ENCODE results near the gene FMO5. TPM values are rescaled to one million over a fixed set of nuclear protein-coding genes. Genes with fewer than 3 reads are reported as not detected.
A peak's percentile ranks its signal among the peaks of the same experiment; 100 is the strongest.

FMO5 gene
- total and polyA plus RNA-seq, 2 of the 13 experiments (the other 11 are each of a cell fraction or from before 2014, with no cell fraction given): 48.2 to 149 TPM

DNA sequence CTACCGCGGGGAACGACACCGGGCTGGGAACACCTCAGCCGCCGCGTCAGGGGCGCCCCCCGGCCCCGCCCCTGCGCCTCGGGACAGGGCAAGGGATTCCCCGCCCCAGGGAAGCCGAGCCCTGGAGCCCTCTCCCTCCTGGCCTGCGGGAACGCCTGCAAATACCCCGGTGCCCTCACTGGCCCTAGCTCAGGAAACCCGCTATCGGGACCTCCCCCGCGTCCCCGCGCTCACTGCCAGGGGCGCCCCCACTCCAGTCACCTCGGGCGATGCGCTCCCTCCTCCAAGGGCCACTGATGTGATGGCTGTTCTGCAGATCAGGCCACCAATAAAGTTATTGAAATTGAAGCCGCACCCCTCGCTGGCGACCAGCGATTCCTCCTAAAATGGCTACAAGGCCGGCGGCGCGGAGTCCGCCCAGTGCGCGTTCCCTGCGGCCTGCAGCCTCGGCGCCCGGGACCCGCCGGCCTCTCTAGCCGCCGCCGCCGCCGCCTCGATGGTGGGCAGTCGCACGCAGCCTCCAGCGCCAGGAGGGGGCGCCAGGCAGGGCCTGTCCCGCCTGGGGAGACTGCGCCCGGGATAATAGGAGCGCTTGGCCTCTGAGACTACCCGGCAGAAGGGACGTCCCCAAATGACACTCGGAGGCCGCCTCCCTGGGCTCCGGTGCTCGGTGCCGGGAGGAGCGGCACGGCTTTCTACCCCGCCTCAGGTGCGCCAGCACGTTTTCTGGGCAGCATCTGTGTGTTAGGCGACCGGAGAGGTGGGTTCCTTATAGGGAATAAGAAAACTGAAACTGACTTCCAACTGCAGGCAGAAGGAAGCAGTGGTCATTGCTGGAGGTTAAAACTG is 52.7 kb downstream of the FMO5 start, which contains the start of gene PRKAB2 (continued):
- TF ChIP-seq FOXC1 (CRISPR knock-in tag; IDR thresholded peaks at IDR 0.05; ENCODE audit: borderline replicate concordance) (peak; percentile 66; the same call in 1 of the 2 replicates), EEA1 (CRISPR knock-in tag; IDR thresholded peaks at IDR 0.05; ENCODE audit: borderline replicate concordance) (no peak), NFE2L2 (IDR thresholded peaks at IDR 0.05; ENCODE audit: low read length) (no peak), CHCHD3 (CRISPR knock-in tag; IDR thresholded peaks at IDR 0.05) (no peak), ZBTB42 (CRISPR knock-in tag; IDR thresholded peaks at IDR 0.05) (no peak), ZNF44 (CRISPR knock-in tag; IDR thresholded peaks at IDR 0.05) (no peak), ZNF749 (CRISPR knock-in tag; IDR thresholded peaks at IDR 0.05; ENCODE audit: borderline replicate concordance) (no peak; the same call in 1 of the 2 replicates), MTF2 (CRISPR knock-in tag; IDR thresholded peaks at IDR 0.05; ENCODE audit: borderline replicate concordance) (no peak), YEATS2 (CRISPR knock-in tag; IDR thresholded peaks at IDR 0.05; ENCODE audit: borderline replicate concordance) (peak; percentile 51), GTF2F1 (IDR thresholded peaks at IDR 0.05; ENCODE audit: low read length) (no peak; the same call in 1 of the 2 replicates), ZIK1 (CRISPR knock-in tag; IDR thresholded peaks at IDR 0.05; ENCODE audit: borderline replicate concordance, low read depth) (peak; percentile 72), PHF21A (CRISPR knock-in tag; IDR thresholded peaks at IDR 0.05) (peak; percentile 98)
- TF ChIP-seq, protein P1, sequence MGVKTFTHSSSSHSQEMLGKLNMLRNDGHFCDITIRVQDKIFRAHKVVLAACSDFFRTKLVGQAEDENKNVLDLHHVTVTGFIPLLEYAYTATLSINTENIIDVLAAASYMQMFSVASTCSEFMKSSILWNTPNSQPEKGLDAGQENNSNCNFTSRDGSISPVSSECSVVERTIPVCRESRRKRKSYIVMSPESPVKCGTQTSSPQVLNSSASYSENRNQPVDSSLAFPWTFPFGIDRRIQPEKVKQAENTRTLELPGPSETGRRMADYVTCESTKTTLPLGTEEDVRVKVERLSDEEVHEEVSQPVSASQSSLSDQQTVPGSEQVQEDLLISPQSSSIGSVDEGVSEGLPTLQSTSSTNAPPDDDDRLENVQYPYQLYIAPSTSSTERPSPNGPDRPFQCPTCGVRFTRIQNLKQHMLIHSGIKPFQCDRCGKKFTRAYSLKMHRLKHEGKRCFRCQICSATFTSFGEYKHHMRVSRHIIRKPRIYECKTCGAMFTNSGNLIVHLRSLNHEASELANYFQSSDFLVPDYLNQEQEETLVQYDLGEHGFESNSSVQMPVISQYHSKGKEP (CRISPR knock-in tag; IDR thresholded peaks at IDR 0.05): 0 out of 2 replicates have a peak, but pooled peaks have one; percentile 32
- TF ChIP-seq, protein P2, sequence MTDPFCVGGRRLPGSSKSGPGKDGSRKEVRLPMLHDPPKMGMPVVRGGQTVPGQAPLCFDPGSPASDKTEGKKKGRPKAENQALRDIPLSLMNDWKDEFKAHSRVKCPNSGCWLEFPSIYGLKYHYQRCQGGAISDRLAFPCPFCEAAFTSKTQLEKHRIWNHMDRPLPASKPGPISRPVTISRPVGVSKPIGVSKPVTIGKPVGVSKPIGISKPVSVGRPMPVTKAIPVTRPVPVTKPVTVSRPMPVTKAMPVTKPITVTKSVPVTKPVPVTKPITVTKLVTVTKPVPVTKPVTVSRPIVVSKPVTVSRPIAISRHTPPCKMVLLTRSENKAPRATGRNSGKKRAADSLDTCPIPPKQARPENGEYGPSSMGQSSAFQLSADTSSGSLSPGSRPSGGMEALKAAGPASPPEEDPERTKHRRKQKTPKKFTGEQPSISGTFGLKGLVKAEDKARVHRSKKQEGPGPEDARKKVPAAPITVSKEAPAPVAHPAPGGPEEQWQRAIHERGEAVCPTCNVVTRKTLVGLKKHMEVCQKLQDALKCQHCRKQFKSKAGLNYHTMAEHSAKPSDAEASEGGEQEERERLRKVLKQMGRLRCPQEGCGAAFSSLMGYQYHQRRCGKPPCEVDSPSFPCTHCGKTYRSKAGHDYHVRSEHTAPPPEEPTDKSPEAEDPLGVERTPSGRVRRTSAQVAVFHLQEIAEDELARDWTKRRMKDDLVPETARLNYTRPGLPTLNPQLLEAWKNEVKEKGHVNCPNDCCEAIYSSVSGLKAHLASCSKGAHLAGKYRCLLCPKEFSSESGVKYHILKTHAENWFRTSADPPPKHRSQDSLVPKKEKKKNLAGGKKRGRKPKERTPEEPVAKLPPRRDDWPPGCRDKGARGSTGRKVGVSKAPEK (CRISPR knock-in tag; IDR thresholded peaks at IDR 0.05; ENCODE audit: borderline replicate concordance): no peak
- TF ChIP-seq, protein P3, sequence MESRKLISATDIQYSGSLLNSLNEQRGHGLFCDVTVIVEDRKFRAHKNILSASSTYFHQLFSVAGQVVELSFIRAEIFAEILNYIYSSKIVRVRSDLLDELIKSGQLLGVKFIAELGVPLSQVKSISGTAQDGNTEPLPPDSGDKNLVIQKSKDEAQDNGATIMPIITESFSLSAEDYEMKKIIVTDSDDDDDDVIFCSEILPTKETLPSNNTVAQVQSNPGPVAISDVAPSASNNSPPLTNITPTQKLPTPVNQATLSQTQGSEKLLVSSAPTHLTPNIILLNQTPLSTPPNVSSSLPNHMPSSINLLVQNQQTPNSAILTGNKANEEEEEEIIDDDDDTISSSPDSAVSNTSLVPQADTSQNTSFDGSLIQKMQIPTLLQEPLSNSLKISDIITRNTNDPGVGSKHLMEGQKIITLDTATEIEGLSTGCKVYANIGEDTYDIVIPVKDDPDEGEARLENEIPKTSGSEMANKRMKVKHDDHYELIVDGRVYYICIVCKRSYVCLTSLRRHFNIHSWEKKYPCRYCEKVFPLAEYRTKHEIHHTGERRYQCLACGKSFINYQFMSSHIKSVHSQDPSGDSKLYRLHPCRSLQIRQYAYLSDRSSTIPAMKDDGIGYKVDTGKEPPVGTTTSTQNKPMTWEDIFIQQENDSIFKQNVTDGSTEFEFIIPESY (CRISPR knock-in tag; IDR thresholded peaks at IDR 0.05): no peak
- TF ChIP-seq, protein P4, sequence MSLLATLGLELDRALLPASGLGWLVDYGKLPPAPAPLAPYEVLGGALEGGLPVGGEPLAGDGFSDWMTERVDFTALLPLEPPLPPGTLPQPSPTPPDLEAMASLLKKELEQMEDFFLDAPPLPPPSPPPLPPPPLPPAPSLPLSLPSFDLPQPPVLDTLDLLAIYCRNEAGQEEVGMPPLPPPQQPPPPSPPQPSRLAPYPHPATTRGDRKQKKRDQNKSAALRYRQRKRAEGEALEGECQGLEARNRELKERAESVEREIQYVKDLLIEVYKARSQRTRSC (CRISPR knock-in tag; IDR thresholded peaks at IDR 0.05; ENCODE audit: low read depth): no peak
- TF ChIP-seq, protein P5, sequence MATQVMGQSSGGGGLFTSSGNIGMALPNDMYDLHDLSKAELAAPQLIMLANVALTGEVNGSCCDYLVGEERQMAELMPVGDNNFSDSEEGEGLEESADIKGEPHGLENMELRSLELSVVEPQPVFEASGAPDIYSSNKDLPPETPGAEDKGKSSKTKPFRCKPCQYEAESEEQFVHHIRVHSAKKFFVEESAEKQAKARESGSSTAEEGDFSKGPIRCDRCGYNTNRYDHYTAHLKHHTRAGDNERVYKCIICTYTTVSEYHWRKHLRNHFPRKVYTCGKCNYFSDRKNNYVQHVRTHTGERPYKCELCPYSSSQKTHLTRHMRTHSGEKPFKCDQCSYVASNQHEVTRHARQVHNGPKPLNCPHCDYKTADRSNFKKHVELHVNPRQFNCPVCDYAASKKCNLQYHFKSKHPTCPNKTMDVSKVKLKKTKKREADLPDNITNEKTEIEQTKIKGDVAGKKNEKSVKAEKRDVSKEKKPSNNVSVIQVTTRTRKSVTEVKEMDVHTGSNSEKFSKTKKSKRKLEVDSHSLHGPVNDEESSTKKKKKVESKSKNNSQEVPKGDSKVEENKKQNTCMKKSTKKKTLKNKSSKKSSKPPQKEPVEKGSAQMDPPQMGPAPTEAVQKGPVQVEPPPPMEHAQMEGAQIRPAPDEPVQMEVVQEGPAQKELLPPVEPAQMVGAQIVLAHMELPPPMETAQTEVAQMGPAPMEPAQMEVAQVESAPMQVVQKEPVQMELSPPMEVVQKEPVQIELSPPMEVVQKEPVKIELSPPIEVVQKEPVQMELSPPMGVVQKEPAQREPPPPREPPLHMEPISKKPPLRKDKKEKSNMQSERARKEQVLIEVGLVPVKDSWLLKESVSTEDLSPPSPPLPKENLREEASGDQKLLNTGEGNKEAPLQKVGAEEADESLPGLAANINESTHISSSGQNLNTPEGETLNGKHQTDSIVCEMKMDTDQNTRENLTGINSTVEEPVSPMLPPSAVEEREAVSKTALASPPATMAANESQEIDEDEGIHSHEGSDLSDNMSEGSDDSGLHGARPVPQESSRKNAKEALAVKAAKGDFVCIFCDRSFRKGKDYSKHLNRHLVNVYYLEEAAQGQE (IDR thresholded peaks at IDR 0.05; ENCODE audit: borderline replicate concordance in 1 of 2, low read depth in 1 of 2, low read length in 2 of 2): no peak

Measured in HepG2 (cell line).